HG02798 (cell line): Measurements from ENCODE around the gene SPON1.

Source experiments
- ATAC-seq: cut with Tn5 transposase; IDR thresholded peaks from one replicate; pipeline ENCODE4 v1.9.1; 2021; ENCODE audit warnings: mild to moderate bottlenecking; ENCODE audit not compliant: unreplicated experiment, poor library complexity

Gene SPON1

GRCh38 chr11:13942971-13943381 lies 19.5 kb upstream of the SPON1 start:
- ATAC-seq = no peak

GRCh38 chr11:13944016-13944415 lies 18.5 kb upstream of the SPON1 start:
- no peak for ATAC-seq

GRCh38 chr11:13944911-13945425 lies 17.6 kb upstream of the SPON1 start:
- ATAC-seq = no peak

- no peak for ATAC-seq
Observed at GRCh38 chr11:13947379-13947778, 15.1 kb upstream of the SPON1 start.

- no peak for ATAC-seq
Observed at GRCh38 chr11:13949876-13950275, 12.6 kb upstream of the SPON1 start.

- no peak for ATAC-seq
Observed at GRCh38 chr11:13952221-13952620, 10.3 kb upstream of the SPON1 start.

GRCh38 chr11:13952668-13953067 lies 9.9 kb upstream of the SPON1 start:
- no peak for ATAC-seq

- ATAC-seq = no peak
Observed at GRCh38 chr11:13954591-13954990, 7.9 kb upstream of the SPON1 start.

- ATAC-seq = peak; percentile 72
Observed at GRCh38 chr11:13955971-13956421, 6.5 kb upstream of the SPON1 start.

- no peak for ATAC-seq
Observed at GRCh38 chr11:13956988-13957387, 5.5 kb upstream of the SPON1 start.

- ATAC-seq = no peak
Observed at GRCh38 chr11:13958641-13959400, 3.7 kb upstream of the SPON1 start.

GRCh38 chr11:13962198-13962561 lies 343 bp upstream of the SPON1 start:
- no peak for ATAC-seq

GRCh38 chr11:13963169-13963948 lies 836 bp downstream of the SPON1 start:
- no peak for ATAC-seq

GRCh38 chr11:13963949-13964770 lies 1.6 kb downstream of the SPON1 start:
- ATAC-seq = no peak

GRCh38 chr11:13964771-13965074 lies 2.2 kb downstream of the SPON1 start:
- ATAC-seq = no peak

- no peak for ATAC-seq
Observed at GRCh38 chr11:13965337-13965736, 2.8 kb downstream of the SPON1 start.

GRCh38 chr11:13966013-13966412 lies 3.5 kb downstream of the SPON1 start:
- ATAC-seq = no peak

GRCh38 chr11:13966486-13966885 lies 4.0 kb downstream of the SPON1 start:
- no peak for ATAC-seq

- no peak for ATAC-seq
Observed at GRCh38 chr11:13970986-13971385, 8.5 kb downstream of the SPON1 start.

GRCh38 chr11:13972043-13972910 lies 9.8 kb downstream of the SPON1 start:
- ATAC-seq = no peak
